Fibroblast of skin of scalp (primary cell): ENCODE measurements around the gene SCAMP4.
"Not testable (repeated sequence)": the region's sequence is repeated elsewhere in the genome, so short reads cannot be mapped to it uniquely, and the experiment has no call there.

Experiments
- DNase-seq: peaks from one replicate; pipeline ENCODE4 v3.0.0-alpha.2; 2013

Gene SCAMP4

DNA sequence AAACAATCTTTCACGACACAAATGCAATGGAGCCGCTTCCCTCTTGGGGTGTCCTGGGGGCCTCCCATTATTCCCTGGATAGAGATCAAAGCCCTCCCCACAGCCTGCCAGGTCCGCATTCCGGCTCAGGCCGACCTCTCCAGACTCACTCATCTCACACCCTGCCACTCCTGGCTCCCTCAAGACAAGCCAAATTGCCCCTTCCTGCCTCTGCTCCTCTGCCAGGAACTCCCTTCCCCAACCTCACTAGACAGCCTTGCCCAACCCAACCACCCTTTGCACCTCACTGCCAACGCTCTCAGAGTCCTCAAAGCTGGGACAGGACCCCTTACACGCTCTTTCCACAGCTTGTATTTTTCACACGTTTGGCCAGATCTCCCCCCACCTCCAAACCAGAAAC lies 21.4 kb upstream of the SCAMP4 start:
- DNase-seq: no peak

DNA sequence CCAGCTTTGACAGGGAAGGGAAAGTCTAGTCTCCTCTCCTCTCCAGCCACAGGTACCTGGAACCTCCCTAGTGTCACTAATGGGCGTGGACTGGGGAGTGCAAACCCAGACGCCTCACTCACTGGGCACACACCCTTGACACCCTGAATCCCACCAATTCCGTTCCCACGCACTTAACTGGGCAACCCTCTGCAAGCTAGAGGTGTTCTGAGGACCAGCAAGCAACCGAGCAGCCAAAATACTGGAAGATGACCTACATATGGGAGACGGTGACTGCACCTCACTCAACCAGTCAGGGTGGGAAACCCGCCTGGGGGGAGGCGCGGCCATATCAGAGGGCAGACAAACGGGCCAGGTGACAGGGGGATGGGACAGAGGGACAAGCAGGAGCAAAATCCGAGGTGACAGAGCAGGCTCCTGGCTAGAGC lies 20.9 kb upstream of the SCAMP4 start:
- no peak for DNase-seq

DNA sequence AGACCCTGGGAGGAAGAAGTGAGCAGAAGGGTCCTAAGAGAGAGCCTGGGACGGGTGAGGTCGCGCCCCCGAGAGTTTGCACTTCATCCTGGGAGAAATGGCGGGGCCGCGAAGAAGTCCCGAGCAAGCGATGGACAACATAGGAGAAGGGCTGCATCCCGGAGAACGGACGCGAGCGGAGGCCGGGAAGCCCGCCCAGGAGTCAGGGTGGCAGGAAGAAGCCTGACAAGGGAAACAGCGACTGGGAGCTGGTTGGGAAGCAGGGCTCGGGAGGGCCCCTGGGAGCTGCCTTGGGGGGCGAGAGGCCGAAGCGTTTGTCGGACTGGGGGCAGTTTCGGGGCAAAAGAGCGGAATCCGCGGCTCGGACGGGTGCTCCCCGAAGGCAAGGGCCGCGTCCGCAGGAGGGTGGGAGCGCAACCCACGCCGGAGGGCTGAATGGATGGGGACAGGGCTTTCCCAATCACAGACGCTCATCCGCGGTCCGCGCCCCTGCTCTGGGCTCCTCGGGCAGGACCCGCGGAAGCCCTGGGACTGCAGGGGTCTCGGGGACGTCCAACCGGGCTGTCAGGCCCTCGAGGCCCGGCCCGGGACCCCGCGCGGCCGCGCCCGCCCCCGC lies 20.4 kb upstream of the SCAMP4 start:
- no peak for DNase-seq

DNA sequence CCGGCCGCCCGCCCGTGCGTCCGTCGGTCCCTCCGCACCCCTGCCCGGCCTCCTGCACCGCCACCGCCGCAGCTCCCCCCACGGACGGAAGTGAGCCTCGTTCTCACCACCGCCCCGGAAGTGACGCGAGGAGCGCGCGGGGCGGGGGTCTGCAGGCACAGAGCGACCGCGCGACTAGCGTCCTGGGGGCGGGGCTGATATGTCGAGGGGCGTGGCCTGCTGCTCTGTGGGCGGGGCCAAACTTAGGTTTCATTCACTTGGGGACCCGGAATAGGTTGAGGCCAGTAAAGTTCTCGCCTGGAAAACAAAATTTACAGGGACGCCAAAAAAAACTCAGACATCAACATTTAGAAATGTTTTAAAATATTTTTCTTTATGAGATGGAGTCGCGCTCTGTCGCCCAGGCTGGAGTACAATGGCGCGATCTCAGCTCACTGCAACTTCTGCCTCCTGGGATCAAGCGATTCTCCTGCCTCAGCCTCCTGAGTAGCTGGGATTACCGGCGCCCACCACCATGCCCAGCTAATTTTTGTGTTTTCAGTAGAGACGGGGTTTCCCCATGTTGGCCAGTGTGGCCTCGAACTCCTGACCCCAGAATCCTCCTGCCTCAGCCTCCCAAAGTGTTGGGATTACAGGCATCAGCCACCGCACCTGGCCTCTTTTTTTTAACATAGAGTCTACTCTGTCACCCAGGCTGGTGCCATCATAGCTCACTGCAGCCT lies 19.6 kb upstream of the SCAMP4 start, which contains the start of gene ABHD17A:
TSS of gene ABHD17A (minus strand) at position 99 of the 722 bp plus-strand sequence. CDS start 3,930 bp downstream, outside the sequence.
- DNase-seq: peak; percentile 95

DNA sequence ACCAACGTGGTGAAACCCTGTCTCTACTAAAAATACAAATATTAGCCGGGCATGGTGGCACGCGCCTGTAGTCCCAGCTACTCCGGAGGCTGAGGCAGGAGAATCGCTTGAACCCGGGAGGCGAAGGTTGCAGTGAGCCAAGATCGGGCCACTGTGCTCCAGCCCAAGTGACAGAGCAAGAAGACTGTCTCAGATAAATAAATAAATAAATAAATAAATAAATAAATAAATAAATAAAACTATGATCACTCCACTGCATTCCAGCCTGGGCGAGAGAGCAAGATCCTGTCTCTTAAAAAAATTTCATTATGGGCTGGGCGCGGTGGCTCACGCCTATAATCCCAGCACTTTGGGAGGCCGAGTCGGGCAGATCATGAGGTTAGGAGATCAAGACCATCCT lies 18.8 kb upstream of the SCAMP4 start:
- DNase-seq: not testable (repeated sequence)

DNA sequence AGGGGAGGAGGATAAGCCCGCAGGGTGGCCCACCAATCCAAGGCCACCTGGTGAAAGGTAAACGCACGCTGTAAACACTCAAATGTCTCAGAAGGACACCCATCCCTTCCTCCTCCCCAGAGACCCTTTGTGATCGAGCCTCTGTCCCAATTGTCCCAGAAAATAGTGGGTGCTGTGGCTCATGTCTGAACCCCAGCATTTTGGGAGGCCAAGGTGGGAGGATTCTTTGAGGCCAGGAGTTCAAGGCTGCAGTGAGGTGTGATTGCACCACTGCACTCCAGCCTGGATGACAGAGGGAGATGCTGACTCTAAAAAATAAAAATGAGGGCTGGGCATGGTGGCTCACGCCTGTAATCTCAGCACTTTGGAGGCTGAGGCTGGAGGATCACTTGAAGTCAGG lies 16.8 kb upstream of the SCAMP4 start:
- no peak for DNase-seq

DNA sequence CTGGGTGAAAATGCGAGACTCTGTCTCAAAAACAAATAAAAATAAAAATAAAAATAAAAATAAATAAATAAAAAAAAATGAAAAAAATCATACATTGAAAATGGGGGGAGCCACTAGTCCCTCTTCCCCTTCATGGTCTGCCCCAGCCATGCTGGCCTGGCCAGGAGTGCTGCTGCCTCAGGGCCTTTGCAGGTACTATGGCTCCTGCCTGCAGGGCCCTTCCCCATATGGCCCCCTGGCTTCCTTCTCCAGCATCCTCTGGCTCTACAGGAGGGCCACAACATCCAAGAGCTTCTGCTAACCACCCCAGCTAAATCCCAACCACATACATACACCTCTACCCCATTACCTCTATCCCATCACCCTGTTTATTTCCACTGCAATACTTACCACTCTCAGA lies 15.3 kb upstream of the SCAMP4 start:
- no peak for DNase-seq

DNA sequence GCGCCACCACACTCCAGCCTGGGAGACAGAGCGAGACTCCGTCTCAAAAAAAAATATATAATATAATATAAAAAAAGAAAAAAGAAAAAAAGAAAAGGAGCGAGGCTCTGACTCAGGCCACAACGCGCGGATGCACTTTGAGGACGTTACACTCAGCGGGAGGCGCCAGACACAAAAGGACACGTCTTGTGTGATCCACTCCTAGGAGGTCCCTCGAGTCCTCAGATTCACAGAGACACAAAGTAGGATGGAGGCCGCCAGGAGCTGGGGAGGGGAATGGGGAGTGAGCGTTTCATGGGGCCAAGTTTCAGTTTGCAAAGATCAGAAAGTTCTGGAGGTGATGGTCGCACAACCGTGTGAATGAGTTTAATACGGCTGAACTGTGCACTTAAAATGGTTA lies 11.4 kb upstream of the SCAMP4 start:
- DNase-seq: no peak

DNA sequence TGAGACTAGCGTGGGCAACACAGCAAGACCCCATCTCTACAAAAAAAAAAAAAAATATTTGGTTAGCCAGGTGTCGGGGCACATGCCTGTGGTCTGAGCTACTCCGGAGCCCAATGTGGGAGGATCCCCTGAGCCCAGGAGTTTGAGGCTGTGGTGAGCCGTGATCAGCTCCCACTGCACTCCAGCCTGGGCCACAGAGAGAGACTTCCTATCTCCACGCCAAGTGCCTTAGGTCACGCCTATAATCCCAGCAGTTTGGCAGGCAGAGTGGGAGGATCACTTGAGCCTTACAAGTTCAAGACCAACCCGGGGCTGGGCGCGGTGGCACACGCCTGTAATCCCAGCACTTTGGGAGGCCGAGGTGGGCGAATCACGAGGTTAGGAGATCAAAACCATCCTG lies 8.7 kb upstream of the SCAMP4 start:
- DNase-seq: no peak

DNA sequence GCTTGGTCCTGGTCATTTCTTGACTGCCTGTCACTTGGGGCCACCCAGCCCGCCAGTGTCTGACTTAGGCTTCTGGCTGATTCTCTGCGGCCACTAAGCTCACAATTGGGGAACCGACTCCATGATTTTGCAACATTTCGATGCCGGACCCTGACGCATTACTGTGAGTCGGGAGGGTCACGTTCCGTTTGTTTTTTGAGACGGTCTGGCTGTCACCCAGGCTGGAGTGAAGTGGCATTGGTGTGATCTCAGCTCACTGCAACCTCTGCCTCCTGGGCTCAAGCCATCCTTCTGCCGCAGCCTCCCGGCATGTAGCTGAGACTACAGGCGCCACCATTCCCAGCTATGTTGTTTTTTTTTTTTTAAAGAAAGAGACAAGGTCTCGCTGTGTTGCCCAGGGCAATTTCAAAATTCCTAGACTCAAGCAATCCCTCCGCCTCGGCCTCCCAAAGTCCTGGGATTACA lies 3.2 kb upstream of the SCAMP4 start:
- DNase-seq: no peak

DNA sequence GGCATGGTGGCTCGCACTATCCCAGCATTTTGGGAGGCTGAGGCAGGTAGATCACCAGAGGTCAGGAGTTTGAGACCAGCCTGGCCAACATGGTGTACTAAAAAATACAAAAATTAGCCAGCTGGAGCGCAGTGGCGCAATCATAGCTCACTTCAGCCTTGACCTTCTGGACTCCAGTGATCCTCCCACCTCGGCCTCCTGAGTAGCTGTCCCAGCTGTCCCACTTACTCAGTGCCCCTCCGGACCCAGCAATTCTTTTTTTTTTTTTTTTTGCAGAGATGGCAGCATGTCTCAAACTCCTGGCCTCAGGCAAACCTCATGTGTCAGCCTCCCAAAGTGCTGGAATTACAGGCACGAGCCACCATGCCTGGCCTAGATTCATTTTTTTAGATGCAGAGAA lies 2.3 kb upstream of the SCAMP4 start:
- DNase-seq: no peak

DNA sequence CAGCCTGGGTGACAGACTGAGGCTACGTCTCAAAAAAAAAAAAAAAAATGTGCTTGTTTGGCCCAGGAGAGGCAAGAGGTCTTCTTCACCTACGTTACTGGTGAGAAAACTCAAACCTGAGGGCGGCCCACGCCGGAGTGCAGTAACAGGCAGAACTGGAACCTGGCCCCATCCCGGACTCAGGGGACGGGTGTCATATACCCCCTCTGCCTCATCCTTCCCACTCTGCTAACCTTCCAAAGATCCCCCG lies 414 bp upstream of the SCAMP4 start:
- no peak for DNase-seq

DNA sequence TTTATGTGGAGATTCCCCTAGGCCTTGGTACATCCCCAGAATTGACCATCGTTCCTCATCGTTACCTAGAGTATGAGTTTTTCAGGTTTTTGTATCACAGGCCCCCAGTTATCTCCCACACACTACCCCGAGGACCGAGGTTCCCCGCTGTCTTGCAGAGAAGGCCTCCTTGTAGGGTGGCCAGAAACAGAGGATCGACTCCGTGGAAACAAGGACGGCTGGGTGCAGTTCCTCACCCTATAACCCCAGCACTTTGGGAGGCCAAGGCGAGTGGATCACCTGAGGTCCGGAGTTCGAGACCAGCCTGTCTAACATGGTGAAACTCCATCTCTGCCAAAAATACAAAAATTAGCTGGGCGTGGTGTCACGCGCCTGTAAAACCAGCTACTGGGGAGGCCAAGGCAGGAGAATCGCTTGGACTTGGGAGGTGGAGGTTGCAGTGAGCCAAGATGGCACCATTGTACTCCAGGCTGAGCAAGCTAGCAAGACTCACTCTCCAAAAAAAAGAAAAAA lies 720 bp downstream of the SCAMP4 start:
- DNase-seq: no peak

DNA sequence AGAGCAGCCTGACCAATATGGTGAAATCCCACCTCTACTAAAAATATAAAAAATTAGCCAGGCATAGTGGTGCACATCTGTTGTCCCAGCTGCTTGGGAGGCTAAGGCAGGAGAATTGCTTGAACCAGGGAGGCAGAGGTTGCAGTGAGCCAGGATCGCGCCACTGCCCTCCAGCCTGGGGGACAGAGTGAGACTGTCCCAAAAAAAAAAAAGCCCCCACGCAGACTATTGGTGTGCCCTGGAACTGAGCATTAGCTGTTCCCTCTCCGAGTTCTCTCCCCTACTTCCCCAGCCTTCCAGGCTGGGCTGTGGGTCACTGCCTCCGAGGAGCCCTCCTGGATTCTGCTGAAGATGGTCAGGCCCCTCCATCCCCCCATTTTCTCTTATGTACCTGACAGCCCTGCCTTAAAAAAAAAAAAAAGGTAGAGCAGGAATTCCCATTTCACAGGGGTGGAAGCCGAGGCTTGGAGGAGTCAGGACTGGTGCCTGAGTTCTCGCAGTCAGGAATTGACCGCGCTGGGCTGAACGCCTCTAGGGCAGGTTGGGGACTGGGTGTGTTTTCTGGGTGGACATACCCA lies 1.9 kb downstream of the SCAMP4 start:
- DNase-seq: no peak

DNA sequence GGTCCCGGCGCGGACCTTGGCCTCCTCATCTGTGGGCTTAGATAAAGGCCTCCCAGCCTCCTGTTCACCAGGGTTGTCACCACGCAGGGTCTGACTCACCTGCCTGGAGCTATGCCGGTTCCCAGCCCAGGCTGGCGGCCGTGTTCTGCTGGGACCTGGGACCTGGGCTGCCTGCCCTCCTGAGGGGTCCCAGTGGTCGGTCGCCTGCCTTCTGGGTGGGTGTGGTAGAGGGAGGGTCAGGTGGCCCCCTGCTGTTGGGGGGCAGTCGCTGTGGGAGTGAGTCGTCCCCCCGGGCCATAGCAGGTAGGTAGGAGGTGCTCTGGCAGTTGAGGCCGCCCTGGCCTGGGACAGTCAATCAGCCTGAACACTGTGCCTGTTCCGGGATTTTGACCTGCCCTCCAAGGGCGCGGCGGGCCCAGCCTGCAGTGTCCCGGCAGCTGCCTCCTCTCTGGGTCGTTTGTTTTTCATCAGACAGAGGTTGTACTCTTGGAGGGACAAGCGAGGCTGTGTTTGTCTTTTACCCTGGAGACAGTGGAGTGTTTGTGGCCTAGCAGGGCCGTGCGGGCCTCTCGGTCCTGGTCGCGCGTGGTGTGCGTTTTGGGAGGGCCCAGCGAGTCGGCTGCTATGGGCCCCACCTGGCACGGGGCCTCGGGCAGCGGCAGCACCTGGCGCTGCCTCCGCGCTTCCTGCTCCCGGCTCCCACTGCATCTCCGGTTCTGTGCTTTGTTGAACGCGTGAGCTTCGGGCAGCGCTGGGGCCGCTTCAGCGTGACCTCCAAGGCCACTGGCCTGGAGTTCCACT lies 2.6 kb downstream of the SCAMP4 start:
- DNase-seq: no peak

DNA sequence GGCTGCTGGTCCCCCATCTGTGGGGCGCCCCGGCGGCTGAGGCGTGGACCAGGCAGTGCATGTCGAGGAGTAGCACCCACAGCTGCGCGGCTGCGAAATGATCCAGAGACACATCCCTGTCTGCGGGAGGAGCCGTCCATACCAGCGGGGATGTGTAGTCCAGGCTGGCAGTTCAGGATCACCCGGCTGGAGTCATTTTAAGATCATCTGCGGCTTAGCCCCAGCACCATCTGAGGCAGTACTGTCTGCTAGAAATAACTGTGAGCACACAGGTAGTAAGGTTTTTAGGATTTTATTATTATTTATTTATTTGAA lies 3.1 kb downstream of the SCAMP4 start:
- DNase-seq: no peak

DNA sequence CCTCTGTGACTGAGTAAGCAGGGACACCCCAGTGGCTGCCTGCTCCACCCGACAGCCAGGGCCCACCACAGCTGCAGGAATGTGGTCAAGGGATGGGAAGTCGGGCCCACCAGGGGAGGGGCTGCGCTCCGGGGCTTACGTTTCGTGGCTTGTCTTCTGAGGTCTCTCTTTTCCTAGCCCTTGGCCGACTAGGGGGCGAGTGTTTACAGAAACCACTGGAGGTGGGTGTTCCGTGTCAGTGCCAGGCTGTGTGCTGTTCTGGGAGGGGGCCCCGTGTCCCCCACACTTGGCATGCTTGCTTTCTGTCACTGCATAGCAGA lies 4.5 kb downstream of the SCAMP4 start:
- DNase-seq: no peak

DNA sequence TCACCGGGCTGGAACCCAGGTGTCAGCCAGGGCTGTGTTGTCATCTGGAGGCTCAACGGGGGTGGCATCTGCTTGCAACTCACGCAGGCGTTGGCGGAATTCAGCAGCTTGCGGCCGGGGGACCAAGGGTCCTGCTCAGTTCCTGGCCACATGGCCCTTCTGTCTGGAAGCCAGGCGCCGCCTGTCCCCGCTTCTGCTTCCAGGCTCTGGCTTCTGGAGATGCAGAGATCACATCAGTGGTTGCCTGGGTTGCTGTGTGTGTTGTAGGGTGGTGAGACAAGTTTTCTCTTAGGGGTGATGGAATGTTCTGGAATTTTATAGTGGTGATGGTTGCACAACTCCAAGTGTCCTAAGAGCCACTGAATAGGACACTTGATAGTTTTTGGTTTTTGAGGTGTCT lies 5.0 kb downstream of the SCAMP4 start:
- peak; percentile 32 for DNase-seq

DNA sequence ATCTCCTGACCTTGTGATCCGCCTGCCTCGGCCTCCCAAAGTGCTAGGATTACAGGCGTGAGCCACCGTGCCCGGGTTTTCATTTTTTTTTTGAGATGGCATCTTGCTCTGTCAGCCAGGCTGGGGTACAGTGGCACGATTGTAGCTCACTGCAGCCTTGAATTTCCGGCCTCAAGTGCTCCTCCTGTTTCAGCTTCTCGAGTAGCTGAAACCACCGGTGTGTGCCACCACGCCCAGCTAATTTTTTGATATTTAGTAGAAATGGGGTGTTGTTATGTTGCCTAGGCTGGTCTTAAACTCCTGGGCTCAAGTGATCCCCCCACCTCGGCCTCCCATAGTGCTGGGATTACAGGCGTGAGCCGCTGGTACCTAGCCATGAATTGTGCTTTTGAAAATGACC lies 5.9 kb downstream of the SCAMP4 start:
- no peak for DNase-seq

DNA sequence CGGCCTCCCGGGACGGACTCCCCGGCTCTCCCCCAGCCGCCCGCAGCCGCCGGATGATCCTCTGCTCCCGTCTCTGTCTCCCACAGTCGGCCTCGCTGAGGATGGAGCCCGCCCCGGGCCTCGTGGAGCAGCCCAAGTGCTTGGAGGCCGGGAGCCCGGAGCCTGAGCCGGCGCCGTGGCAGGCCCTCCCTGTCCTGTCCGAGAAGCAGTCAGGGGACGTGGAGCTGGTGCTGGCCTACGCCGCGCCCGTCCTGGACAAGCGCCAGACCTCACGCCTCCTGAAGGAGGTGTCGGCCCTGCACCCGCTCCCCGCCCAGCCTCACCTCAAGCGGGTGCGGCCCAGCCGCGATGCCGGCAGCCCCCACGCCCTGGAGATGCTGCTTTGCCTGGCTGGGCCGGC lies 6.8 kb downstream of the SCAMP4 start:
- DNase-seq: no peak

DNA sequence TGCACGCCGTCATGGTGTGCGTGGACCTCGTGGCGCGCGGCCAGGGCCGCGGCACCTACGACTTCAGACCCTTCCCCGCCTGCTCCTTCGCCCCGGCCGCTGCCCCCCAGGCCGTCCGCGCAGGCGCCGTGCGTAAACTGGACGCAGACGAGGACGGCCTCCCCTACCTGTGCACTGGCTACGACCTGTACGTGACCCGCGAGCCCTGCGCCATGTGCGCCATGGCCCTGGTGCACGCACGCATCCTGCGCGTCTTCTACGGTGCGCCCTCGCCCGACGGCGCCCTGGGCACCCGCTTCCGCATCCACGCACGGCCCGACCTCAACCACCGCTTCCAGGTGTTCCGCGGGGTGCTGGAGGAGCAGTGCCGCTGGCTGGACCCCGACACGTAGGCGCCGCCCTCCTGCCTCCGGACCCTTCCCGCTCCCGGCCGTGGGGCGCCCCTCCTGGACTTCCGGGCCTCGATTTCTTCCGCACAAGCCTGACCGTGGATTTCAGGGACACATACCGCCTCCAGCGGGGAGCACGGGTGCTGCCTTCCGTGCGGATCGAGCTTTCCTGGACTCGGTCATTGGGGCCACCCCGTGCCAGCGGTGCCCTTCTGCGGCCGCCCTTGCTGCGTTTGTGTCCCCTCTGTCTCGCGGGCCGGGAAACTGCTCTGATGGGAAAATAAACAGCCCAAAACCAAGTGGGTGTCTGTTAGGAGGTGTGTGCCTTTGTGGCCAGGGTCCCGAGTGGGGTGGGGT lies 7.7 kb downstream of the SCAMP4 start:
- no peak for DNase-seq

DNA sequence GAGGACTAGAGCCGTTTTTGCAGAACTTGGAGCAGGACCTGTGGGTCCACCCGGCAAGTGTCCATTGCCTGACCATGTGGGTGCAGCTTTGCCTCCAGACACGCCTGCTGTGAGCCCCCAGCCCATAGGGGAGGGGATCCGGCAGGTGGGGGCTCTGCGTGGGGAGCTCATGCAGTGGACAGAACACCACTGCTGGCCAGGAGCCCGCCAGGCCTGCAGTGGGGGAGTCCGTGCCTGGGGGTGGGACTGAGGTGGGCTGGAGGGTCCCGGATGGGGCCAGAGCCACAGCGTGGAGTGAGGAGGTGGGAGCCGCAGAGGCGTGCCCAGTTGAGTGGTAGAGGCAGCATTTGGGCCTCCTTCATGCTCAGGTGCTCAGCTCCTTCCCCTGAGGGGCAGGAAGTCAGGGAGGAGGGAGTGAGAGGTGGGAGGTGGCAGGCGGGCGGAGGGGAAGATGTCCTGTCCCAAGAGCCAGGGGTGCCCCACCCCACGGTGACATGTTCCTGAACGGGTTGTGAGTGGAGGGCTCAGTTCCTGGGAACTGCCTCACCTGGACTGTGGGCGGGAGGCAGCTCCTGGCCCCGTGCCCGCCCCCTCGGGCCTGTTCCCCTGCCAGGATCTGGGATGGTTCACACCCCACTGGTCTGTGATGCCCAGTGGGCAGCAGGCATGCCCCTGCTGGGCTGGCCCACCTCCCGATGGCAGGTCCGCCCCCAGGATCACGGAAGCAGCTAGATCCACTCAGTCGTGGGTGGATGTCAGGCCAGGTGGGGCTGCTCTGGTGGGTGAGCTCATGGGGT lies 8.8 kb downstream of the SCAMP4 start:
- DNase-seq: no peak
